Measurements from ENCODE around the gene DHRS1. TPM values are rescaled to one million over a fixed set of nuclear protein-coding genes. Genes with fewer than 3 reads are reported as not detected.

DHRS1 gene
- total RNA-seq = 1 to 10 TPM; 7.8 to 9.0 TPM

GRCh38 chr14:24299255-24300191 lies at the start of gene DHRS1, which contains the start of gene NOP9:
TSS of gene DHRS1 (minus strand) at chr14:24299780. CDS start at chr14:24299106, 674 bp downstream.
TSS of gene NOP9 (plus strand) at chr14:24299850. CDS start at chr14:24299955, 105 bp downstream.
- ChIA-PET POLR2A (interaction anchor here (0.8 to 3.2 kb wide), 6 partner anchors 9 to 86 kb away, joined by 3 to 21 read pairs (median 7); partner anchors contain the start of genes CHMP4A, LTB4R, LTB4R2 and RABGGTA), CTCF (interaction anchor here (0.8 to 7.9 kb wide), 11 partner anchors 9 to 137 kb away, joined by 3 to 156 read pairs (median 3); partner anchors contain the start of genes CIDEB, LTB4R, LTB4R2 and MDP1)

GRCh38 chr14:24348186-24348585 lies 48.6 kb upstream of the DHRS1 start:
- POLR2A ChIA-PET = no interaction called here
- CTCF ChIA-PET = interaction anchor here (0.6 to 0.7 kb wide), 2 partner anchors 83 to 88 kb away, joined by 3 to 4 read pairs; no protein-coding TSS in a partner anchor

GRCh38 chr14:24347134-24347533 lies 47.6 kb upstream of the DHRS1 start:
- ChIA-PET CTCF (no interaction called here), POLR2A (no interaction called here)

GRCh38 chr14:24343795-24344660 lies 44.4 kb upstream of the DHRS1 start:
- ChIA-PET CTCF (interaction anchor here (0.6 to 1.6 kb wide), 4 partner anchors 11 to 93 kb away, joined by 3 to 6 read pairs (median 4); no protein-coding TSS in a partner anchor), POLR2A (no interaction called here)

- ChIA-PET CTCF (interaction anchor here (1.0 kb wide), 2 partner anchors 27 to 89 kb away, joined by 3 to 4 read pairs; no protein-coding TSS in a partner anchor), POLR2A (no interaction called here)
These were observed 43.3 kb upstream of the DHRS1 start for GRCh38 chr14:24342889-24343288.

- CTCF ChIA-PET = interaction anchor here (0.7 to 17.7 kb wide), 4 partner anchors 12 to 98 kb away, joined by 3 to 334 read pairs (median 4); partner anchors contain the start of genes CBLN3 and KHNYN
These were observed 41.0 kb upstream of the DHRS1 start for GRCh38 chr14:24340606-24341005.

GRCh38 chr14:24339284-24340151 lies 39.9 kb upstream of the DHRS1 start, which contains the start of gene RIPK3:
TSS of gene RIPK3 (minus strand) at chr14:24339991. CDS start at chr14:24339826, 165 bp downstream.
- ChIA-PET CTCF (interaction anchor here (0.7 to 17.7 kb wide), 4 partner anchors 10 to 93 kb away, joined by 3 to 334 read pairs (median 4); partner anchors contain the start of genes CBLN3 and KHNYN), POLR2A (interaction anchor here (1.3 to 1.5 kb wide), 2 partner anchors 91 kb away, joined by 5 to 6 read pairs; partner anchors contain the start of gene KHNYN)

More at GRCh38 chr14:24340606-24341005, 41.0 kb upstream of the DHRS1 start:
- POLR2A ChIA-PET = interaction anchor here (0.6 to 1.3 kb wide), 2 partner anchors 14 to 90 kb away, joined by 6 read pairs; no protein-coding TSS in a partner anchor

GRCh38 chr14:24338843-24339242 lies 39.3 kb upstream of the DHRS1 start:
- CTCF ChIA-PET = interaction anchor here (17.7 kb wide), 1 partner anchor 94 kb away, joined by 334 read pairs; the partner anchor contains the start of genes CBLN3 and KHNYN
- POLR2A ChIA-PET = interaction anchor here (1.5 kb wide), 1 partner anchor 91 kb away, joined by 5 read pairs; the partner anchor contains the start of gene KHNYN

- CTCF ChIA-PET = interaction anchor here (17.7 kb wide), 1 partner anchor 95 kb away, joined by 334 read pairs; the partner anchor contains the start of genes CBLN3 and KHNYN
- POLR2A ChIA-PET = no interaction called here
These were observed 38.2 kb upstream of the DHRS1 start for GRCh38 chr14:24337824-24338175.

GRCh38 chr14:24337144-24337823 lies 37.7 kb upstream of the DHRS1 start:
- POLR2A ChIA-PET = no interaction called here
- CTCF ChIA-PET = interaction anchor here (1.0 to 17.7 kb wide), 2 partner anchors 9 to 96 kb away, joined by 4 to 334 read pairs; partner anchors contain the start of genes CBLN3 and KHNYN

- CTCF ChIA-PET = interaction anchor here (17.7 kb wide), 1 partner anchor 97 kb away, joined by 334 read pairs; the partner anchor contains the start of genes CBLN3 and KHNYN
- POLR2A ChIA-PET = interaction anchor here (1.4 kb wide), 1 partner anchor 95 kb away, joined by 3 read pairs; no protein-coding TSS in a partner anchor
These were observed 36.0 kb upstream of the DHRS1 start for GRCh38 chr14:24335461-24336171.

- ChIA-PET CTCF (interaction anchor here (1.2 to 17.7 kb wide), 10 partner anchors 11 to 139 kb away, joined by 3 to 334 read pairs (median 8); partner anchors contain the start of genes CBLN3, CIDEB, KHNYN and LTB4R), POLR2A (interaction anchor here (0.7 to 2.4 kb wide), 2 partner anchors 96 to 99 kb away, joined by 3 to 37 read pairs; partner anchors contain the start of genes CBLN3 and KHNYN)
These were observed 35.1 kb upstream of the DHRS1 start, which contains the start of gene ADCY4 for GRCh38 chr14:24334431-24335291. TSS of gene ADCY4 (minus strand) at chr14:24335071. CDS start at chr14:24334652, 419 bp downstream.

- POLR2A ChIA-PET = interaction anchor here (0.5 to 2.4 kb wide), 8 partner anchors 91 to 223 kb away, joined by 3 to 37 read pairs (median 5); partner anchors contain the start of genes CBLN3, KHNYN and SDR39U1
- CTCF ChIA-PET = interaction anchor here (0.7 to 17.7 kb wide), 24 partner anchors 10 to 217 kb away, joined by 3 to 334 read pairs (median 4); partner anchors contain the start of genes CBLN3, CIDEB, KHNYN and LTB4R
These were observed 32.9 kb upstream of the DHRS1 start for GRCh38 chr14:24332268-24332993.

- POLR2A ChIA-PET = interaction anchor here (0.5 to 1.0 kb wide), 4 partner anchors 98 to 222 kb away, joined by 3 to 7 read pairs (median 4); partner anchors contain the start of genes KHNYN and SDR39U1
- CTCF ChIA-PET = interaction anchor here (0.7 to 17.7 kb wide), 13 partner anchors 9 to 216 kb away, joined by 3 to 334 read pairs (median 5); partner anchors contain the start of genes CBLN3, CIDEB, KHNYN and LTB4R
These were observed 32.2 kb upstream of the DHRS1 start for GRCh38 chr14:24331731-24332267.

Data from activated CD8-positive, alpha-beta memory T cell treated with anti-CD3 and anti-CD28 coated beads for 36 hours (primary cell).